Measurements from ENCODE around the gene KIF25. TPM values are rescaled to one million over a fixed set of nuclear protein-coding genes. Genes with fewer than 3 reads are reported as not detected.

Gene KIF25
- total RNA-seq, 2 donors from 2014 or later, result 0.21 TPM; not detected in 1

GRCh38 chr6:168020242-168020641 is 22.8 kb downstream of the KIF25 start:
- intact Hi-C loops (cut with DNase I), result no loop called here
- H3K27me3 ChIP-seq, result no peaks in the 10 kb centered on the region
- H3K4me1 ChIP-seq, result no peaks in the 10 kb centered on the region
- no peak for TF ChIP-seq CTCF (IDR thresholded peaks at IDR 0.05)
- DNase-seq, result no peak
- no peak overlapping the region for H3K27ac ChIP-seq
- H3K9ac ChIP-seq (ENCODE audit: low read depth in 2 of 2, low read length in 2 of 2), result no peak overlapping the region
- no peak overlapping the region for H3K4me3 ChIP-seq
- H3K9me3 ChIP-seq, result no peaks in the 10 kb centered on the region
- H3K36me3 ChIP-seq, result no peaks in the 10 kb centered on the region

GRCh38 chr6:168021581-168021980 is 24.1 kb downstream of the KIF25 start:
- Histone ChIP-seq H3K9ac (ENCODE audit: low read depth in 2 of 2, low read length in 2 of 2) (no peak overlapping the region), H3K36me3 (no peaks in the 10 kb centered on the region), H3K9me3 (no peaks in the 10 kb centered on the region), H3K4me1 (no peaks in the 10 kb centered on the region), H3K27ac (no peak overlapping the region), H3K4me3 (no peak overlapping the region), H3K27me3 (no peaks in the 10 kb centered on the region)
- no peak for TF ChIP-seq CTCF (IDR thresholded peaks at IDR 0.05)
- no peak for DNase-seq
- intact Hi-C loops (cut with DNase I), result no loop called here

GRCh38 chr6:168022488-168023321 is 25.2 kb downstream of the KIF25 start:
- DNase-seq, result no peak
- no peak overlapping the region for H3K27ac ChIP-seq
- no peak overlapping the region for H3K4me3 ChIP-seq
- TF ChIP-seq CTCF (IDR thresholded peaks at IDR 0.05), result no peak
- H3K9me3 ChIP-seq, result no peaks in the 10 kb centered on the region
- no peaks in the 10 kb centered on the region for H3K36me3 ChIP-seq
- no peaks in the 10 kb centered on the region for H3K27me3 ChIP-seq
- intact Hi-C loops (cut with DNase I), result no loop called here
- H3K4me1 ChIP-seq, result no peaks in the 10 kb centered on the region
- H3K9ac ChIP-seq (ENCODE audit: low read depth in 2 of 2, low read length in 2 of 2), result no peak overlapping the region

GRCh38 chr6:168024951-168025510 is 27.6 kb downstream of the KIF25 start:
- Histone ChIP-seq H3K9ac (ENCODE audit: low read depth in 2 of 2, low read length in 2 of 2) (no peak overlapping the region), H3K27me3 (no peaks in the 10 kb centered on the region), H3K4me3 (no peak overlapping the region), H3K9me3 (no peaks in the 10 kb centered on the region), H3K4me1 (no peaks in the 10 kb centered on the region), H3K36me3 (no peaks in the 10 kb centered on the region), H3K27ac (peak overlapping the region; percentile 40)
- intact Hi-C loops (cut with DNase I), result no loop called here
- DNase-seq, result no peak
- TF ChIP-seq CTCF (IDR thresholded peaks at IDR 0.05), result no peak

GRCh38 chr6:168025831-168026710 is 28.6 kb downstream of the KIF25 start:
- Histone ChIP-seq H3K36me3 (no peaks in the 10 kb centered on the region), H3K4me3 (no peak overlapping the region), H3K27ac (no peak overlapping the region), H3K9me3 (no peaks in the 10 kb centered on the region), H3K9ac (ENCODE audit: low read depth in 2 of 2, low read length in 2 of 2) (no peak overlapping the region), H3K27me3 (no peaks in the 10 kb centered on the region), H3K4me1 (no peaks in the 10 kb centered on the region)
- DNase-seq, result no peak
- TF ChIP-seq CTCF (IDR thresholded peaks at IDR 0.05), result no peak
- intact Hi-C loops (cut with DNase I), result no loop called here

Data from colonic mucosa (tissue), 4 donors.